GM18505 (cell line): ENCODE measurements around the gene METTL16.

ENCODE experiments used
- ATAC-seq: cut with Tn5 transposase; IDR thresholded peaks from one replicate; pipeline ENCODE4 v1.9.1; 2021; ENCODE audit not compliant: unreplicated experiment
- POLR2A ChIP-seq: IDR thresholded peaks from 4 replicates; pipeline ENCODE4 v1.6.1; 2011; ENCODE audit warnings: borderline replicate concordance; ENCODE audit not compliant: insufficient read depth, insufficient read length; ENCODE audit errors: extremely low read depth

The METTL16 gene

DNA sequence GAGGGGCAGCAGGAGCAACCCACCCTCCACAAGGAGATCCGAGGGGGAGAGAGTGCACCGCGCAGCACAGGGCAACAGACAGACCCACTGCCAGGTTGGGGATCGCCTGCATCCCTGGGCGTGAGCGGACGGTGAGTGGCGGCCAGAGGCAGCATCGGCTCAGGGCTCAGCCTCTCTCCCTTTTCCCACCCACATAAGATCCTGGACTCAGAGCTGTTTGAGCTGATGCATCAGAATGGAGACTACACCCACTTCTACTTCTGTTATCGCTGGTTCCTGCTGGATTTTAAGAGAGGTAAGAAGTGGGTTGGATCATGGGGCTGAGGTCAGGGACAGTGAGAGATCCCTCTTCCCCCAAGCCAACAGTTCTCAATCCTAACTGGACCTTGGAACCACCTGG, 134.0 kb downstream of the METTL16 start:
- TF ChIP-seq POLR2A = no peak
- ATAC-seq = no peak

DNA sequence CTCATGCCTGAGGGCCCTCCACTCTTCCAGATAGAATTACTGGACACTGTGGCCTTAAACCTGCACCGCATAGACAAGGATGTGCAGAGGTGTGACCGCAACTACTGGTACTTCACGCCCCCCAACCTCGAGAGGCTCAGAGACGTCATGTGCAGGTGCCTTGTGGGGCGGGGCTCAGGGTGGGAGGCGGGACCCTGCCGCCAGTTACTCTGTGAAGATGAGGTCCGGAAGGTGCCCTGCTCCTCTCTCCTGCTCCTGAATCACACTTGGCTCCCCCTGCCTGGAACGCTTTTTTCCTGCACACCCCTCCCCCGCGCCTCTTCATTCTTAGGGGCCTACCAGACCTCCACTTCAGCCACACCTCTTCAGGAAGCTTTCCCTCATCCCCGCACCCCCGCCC, 135.6 kb downstream of the METTL16 start:
- no peak for ATAC-seq
- no peak for TF ChIP-seq POLR2A

DNA sequence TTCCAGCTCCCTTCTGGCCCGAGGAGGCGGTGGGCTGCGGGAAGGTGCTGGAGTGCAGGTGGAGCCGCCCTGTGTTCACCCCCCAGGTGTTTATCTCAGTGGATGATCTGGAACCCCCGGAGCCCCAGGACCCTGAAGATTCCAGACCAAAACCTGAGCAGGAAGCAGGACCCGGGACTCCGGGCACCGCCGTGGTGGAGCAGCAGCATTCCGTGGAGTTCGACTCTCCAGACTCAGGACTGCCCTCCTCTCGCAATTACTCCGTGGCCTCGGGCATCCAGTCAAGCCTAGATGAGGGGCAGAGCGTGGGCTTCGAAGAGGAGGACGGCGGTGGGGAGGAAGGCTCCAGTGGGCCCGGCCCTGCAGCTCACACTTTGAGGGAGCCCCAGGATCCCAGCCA, 136.3 kb downstream of the METTL16 start:
- no peak for ATAC-seq
- no peak for TF ChIP-seq POLR2A

DNA sequence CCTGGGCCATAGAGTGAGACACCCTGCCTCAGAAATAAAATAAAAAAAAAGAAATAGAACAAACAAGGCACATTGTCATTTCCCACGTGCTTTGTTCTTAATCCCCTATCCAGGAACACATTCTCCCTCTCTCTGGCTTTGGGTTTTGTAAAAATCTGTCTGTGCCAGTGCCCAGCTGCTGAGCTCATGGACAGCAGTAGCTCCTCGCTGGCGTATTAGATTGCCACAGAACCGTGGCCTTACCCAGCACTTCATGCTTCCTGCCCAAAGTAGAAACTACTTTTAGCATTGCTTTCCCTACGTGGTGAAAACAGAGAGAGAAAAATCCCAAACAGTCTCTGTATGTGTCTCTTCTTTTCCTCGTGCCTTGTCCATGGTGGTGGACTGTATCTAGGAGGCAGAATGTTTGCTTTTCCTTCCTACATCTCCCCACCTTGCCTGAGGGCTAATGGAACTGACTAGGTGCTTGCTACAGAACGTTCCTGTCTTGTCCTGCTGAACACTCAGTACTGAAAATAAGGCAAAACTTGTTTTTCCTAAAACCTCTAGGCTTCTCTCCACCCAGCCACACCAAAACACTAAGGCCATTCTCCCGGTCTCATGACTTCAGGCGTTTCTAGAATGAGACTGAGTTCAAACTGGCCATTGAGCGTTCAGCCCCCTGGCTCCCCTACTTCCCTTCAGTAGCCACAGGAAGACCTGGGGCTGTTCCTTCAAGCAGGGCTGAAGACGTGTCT, 137.0 kb downstream of the METTL16 start:
- TF ChIP-seq POLR2A = no peak
- ATAC-seq = no peak

DNA sequence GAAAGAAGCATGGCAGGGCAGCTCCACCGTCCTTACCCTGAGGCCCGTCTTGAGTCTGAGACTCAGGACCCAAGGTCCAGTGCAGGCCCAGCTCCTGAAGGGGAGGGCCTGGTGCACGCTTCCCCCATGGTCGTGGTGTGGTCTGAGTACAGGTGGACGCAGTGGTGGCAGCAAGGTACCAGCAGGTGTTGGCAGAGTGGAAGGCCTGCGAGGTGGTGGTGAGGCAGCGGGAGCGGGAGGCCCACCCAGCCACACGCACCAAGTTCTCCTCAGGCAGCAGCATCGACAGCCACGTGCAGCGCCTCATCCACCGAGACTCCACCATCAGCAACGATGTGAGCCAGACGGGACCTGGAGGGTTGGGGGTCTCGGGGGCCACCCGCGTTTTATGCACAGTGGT, 138.5 kb downstream of the METTL16 start:
- TF ChIP-seq POLR2A = no peak
- ATAC-seq = no peak

DNA sequence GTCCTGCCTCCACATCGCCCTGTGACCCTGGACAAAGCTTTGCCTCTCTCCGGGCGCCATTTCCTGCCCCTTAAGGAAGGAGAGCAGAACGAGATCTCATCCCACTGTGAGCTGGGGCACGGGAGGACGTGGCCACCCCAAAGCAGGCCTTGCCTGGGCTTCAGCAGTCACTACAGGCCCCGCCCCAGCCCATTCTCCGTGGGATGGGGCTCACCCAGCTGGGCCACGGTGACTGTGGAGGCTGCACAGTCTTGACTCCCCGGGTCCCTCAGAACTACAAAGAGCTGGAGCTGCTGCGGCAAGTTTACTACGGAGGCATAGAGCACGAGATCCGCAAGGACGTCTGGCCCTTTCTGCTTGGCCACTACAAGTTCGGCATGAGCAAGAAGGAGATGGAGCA, 139.0 kb downstream of the METTL16 start:
- no peak for TF ChIP-seq POLR2A
- ATAC-seq = no peak

DNA sequence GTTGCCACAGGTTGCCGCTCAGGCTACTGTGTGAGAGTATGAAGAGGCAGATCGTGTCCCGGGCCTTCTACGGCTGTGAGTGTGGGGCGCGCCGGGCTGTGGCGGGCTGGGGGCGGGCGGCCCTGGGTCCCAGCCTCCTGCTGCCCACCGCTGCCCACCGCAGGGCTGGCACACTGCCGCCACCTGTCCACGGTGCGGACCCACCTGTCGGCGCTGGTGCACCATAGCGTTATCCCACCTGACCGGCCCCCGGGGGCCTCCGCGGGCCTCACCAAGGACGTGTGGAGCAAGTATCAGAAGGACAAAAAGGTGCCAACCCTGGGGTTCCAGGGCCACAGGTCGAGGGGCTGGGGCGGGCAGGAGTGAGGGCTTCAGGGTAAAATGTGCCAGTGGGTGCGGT, 139.5 kb downstream of the METTL16 start:
- no peak for ATAC-seq
- TF ChIP-seq POLR2A = no peak

DNA sequence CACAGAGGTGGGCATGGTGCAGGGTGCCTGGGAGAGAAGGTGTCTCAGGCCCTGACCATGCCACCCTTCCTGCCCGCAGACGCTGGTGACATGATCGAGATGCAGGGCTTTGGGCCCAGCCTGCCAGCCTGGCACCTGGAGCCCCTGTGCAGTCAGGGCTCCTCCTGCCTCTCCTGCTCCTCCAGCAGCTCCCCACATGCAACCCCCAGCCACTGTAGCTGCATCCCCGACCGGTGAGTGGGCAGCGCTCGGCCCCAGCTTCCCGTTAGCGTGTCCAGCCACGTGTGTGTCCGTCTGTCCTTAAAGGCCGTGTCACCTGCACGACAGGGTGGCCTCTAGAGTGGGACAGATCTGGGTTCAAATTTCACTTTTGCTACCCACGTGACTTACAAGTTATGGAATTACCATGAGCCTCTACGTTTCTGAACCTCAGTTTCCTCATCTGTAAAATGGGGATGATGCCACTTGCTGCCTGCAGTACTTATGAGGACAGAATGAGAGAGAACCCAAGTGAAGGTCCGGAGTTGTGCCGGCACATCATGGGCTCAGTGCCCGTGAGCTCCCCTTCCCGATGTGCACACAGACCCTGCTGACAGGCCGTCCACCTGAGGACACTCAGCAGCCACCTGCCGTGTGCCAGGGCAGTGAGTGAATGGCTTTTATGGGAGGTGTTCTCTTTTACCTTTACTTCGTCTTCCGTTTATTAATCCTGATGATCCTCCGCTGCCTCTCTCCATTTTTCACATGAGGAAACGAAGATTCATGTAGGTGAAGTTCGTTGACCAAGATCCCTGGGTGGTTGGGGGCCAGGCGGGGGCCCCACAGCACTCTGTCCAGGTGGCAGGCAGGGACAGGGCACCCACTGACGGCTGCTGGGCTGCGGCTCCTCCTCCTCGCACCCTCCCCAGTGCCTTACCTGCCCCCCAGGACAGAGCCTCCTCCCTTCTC, 140.2 kb downstream of the METTL16 start:
- no peak for ATAC-seq
- TF ChIP-seq POLR2A = no peak

DNA sequence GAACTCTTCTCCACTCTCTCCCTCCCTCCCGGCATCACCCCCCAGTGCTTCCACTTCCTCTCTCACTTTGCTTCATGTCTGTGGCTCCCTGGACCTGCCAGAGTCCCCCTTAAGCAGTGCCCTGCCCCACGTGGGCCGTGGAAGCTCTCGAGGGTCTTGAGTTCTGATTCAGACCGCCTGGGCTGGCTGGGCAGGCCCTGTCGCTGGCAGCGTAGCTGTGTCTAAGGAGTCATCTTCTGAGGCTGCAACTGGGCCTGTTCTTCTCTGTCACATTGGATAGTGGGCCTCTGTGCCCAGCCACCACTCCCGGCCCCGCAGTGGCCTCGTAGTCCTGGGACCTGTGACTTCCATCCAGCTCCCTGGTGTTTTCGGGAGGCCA, 141.5 kb downstream of the METTL16 start:
- no peak for TF ChIP-seq POLR2A
- no peak for ATAC-seq

DNA sequence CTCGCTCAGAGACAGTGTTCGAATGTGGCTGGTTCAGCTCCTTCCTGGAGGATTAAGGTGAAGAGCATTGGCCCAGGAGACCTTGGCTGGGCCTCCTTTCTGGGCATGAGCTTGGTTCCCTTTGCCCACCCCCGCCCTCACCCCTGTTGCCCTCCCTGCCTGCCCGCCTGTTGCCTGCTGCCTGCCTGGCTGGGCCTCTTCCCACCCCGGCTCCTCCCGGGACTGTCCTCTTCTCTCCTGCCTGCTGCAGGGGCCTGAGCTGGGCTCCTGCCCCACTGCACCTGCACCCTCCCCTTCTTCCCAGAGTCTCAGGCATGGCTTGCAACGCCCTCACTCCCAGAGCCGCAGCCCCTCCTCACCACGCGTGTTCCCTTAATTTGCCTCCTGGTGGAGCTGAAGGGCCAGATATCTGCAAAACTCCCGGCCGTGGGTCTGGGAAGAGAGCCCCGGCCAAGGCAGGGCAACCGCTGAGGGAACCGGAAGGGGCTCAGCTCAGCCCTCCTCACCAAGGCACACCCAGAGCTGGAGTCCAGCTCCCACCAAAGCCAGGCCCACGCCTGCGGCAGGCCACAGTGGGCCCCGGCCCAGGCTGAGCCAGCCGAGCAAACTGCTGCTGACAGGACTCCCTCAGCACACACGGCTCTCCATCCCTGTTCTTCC, 142.0 kb downstream of the METTL16 start:
- no peak for ATAC-seq
- no peak for TF ChIP-seq POLR2A

DNA sequence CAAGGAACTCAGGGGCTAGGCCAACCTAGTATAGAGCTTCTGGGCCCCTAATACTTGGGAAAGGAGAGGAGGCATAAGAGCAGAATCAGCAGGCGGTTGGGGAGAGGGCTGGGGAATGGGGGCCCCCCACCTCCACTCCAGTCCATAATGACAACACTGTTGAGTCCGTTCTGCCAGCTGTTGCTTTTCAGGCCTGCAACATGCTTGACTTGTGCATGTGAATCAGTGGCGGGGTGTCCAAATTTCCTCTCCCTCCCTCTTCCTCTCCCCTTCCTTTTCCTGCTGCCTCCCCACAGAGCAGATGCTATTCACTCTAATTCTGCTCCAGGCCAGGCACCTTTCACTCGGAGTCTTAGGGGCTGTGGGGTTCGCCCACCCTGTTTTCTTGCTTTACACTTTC, 142.6 kb downstream of the METTL16 start:
- no peak for ATAC-seq

DNA sequence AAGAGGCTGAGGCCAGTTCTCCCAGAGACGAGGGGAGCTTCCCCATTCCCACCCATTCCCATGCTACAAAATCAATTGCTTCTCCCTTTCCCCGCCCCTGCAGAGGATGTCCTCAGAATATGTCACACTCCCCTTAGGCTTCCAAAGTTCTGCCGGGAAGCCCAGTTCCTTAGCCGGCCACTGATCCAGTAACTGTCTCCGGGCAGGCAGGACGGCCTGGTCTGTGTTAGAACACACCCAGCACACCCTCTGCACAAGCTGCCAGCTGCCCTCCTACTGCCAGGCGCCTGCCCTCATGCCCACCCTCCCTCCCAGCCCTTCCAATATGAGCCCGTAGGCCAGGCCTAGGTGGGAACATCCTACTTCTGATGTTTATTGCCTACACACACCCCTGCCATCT, 143.3 kb downstream of the METTL16 start:
- ATAC-seq = no peak
- TF ChIP-seq POLR2A = no peak

More for the DNA sequence above, 142.6 kb downstream of the METTL16 start:
- no peak for TF ChIP-seq POLR2A

DNA sequence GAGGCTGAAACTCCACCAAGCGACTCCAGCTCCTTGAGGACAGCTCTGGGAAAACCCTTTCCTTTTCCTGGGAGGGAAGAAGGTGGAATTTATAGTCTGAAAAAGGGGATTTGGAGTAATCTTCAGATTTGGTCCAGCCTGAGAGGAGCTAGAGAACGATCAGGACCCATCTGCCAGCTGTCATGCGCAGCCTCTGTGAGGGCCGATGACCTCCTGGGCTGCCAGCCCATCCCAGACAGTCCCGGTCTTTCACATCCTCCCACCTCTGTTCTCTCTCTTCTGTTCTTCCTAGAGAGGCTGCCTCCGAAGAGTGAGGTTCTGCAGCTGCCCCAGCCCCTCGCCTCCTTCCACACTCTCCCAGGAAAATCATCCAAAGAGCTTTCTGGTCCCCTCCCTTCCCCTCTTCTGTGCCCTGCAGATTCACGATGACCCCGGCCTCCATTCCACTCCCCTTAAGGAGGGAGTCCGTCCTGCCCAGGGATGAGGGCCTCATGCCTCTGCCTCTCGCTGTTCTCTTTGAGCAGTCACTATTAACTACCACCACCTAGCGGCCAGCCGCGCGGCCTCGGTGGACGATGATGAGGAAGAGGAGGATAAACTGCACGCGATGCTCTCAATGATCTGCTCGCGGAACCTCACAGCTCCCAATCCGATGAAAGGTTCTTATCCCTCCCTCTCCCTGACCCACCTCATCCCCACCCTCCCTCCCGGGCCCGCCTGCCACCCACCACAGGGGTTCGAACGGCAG, 144.8 kb downstream of the METTL16 start:
- TF ChIP-seq POLR2A = no peak

More for the DNA sequence above, 144.8 kb downstream of the METTL16 start:
- no peak for ATAC-seq
